Kidney (tissue), 14 donors: ENCODE measurements around the gene ASAP2. TPM values are rescaled to one million over a fixed set of nuclear protein-coding genes. Genes with fewer than 3 reads are reported as not detected.

ENCODE experiments used
- DNase-seq, 5 donors: peaks; one replicate each; pipeline ENCODE4 v3.0.0-alpha.2; 2013 to 2020
- FAIRE-seq: peaks from 2 replicates; lab custom pipeline; 2012; peaks lifted over from hg19 to GRCh38; lab: Jason Lieb, UNC
- H3K27ac ChIP-seq, 2 donors: one replicate each; pipeline ENCODE4 v1.7.0; 2013; ENCODE audit warnings: low read depth in 2 of 2, low read length in 2 of 2, inconsistent platforms in 1 of 2
- H3K27me3 ChIP-seq: one replicate; pipeline ENCODE4 v1.7.1; 2013; ENCODE audit warnings: low read length, inconsistent platforms; ENCODE audit not compliant: control insufficient read depth, insufficient read depth
- H3K36me3 ChIP-seq, 3 donors: one replicate each; pipeline versions ENCODE4 v1.7.0 to v1.7.1; 2013; ENCODE audit warnings: low read length in 3 of 3, control low read depth in 1 of 3, inconsistent platforms in 1 of 3; ENCODE audit not compliant: insufficient read depth in 3 of 3, control insufficient read depth in 2 of 3
- H3K4me1 ChIP-seq, 3 donors: one replicate each; pipeline versions ENCODE4 v1.7.0 to v1.7.1; 2013; ENCODE audit warnings: low read length in 3 of 3, inconsistent platforms in 1 of 3, low read depth in 1 of 3; ENCODE audit not compliant: control insufficient read depth in 2 of 3, insufficient read depth in 2 of 3
- H3K4me3 ChIP-seq, 3 donors: one replicate each; pipeline versions ENCODE4 v1.7.0 to v1.8.1; 2013; ENCODE audit warnings: low read length in 3 of 3, control low read depth in 1 of 3, inconsistent platforms in 1 of 3
- H3K9ac ChIP-seq, 3 donors: one replicate each; pipeline versions ENCODE4 v1.7.0 to v1.7.1; 2013; ENCODE audit warnings: low read length in 3 of 3, control low read depth in 1 of 3, inconsistent platforms in 1 of 3
- H3K9me3 ChIP-seq, 3 donors: one replicate each; pipeline versions ENCODE4 v1.7.0 to v1.7.1; 2013; ENCODE audit warnings: low read length in 3 of 3, control low read depth in 1 of 3, inconsistent platforms in 1 of 3; ENCODE audit not compliant: control insufficient read depth in 2 of 3, insufficient read depth in 1 of 3
- CTCF ChIP-seq: IDR thresholded peaks from 3 replicates; pipeline ENCODE4 v1.5.1; 2012; ENCODE audit warnings: mild to moderate bottlenecking, moderate library complexity, borderline replicate concordance; ENCODE audit not compliant: insufficient read depth; ENCODE audit errors: extremely low read depth
- intact Hi-C: fragments of 100-400 bp; cut with DNase I; formaldehyde crosslinking; loops from one replicate; pipeline ENCODE4 v1.11.1; 2022
- polyA plus RNA-seq: library from polyadenylated mRNA; stranded (reverse); fragments of 350-450 nt; fragmentation: Illumina TruSeq; extraction: RNeasy Lipid Tissue Mini Kit (QIAGEN cat#74804); gene quantifications from one replicate; pipeline ENCODE4 v1.2.3, GENCODE V29; 2014; ENCODE audit warnings: low read depth, low replicate concordance; ENCODE audit not compliant: insufficient read depth
- total RNA-seq: library from RNA; stranded (reverse); fragmentation: NEBNext Ultra II Directional; extraction: Animal tissue kit (Norgen Biotek cat#: 25700); gene quantifications from one replicate; pipeline ENCODE4 v1.2.1, GENCODE V29; 2021
- donor health status: control.
- donor health status: control.
- donor health status: control.
- donor health status: control.
- donor health status: control.
- donor health status: DM: yes; HTN: yes; CAD: no.
- donor health status: Normal renal cell carcinoma (clear cell type).

Gene ASAP2
- total and polyA plus RNA-seq, 2 donors from 2014 or later = 26.2 to 54.8 TPM

- Histone ChIP-seq H3K36me3 (no peaks in the 10 kb centered on the region), H3K27ac (no peak overlapping the region), H3K4me1 (peaks cover 0 to 12% (median 2%) of the 10 kb centered on the region in 3 donors), H3K4me3 (no peak overlapping the region), H3K27me3 (no peaks in the 10 kb centered on the region), H3K9ac (no peak overlapping the region), H3K9me3 (no peaks in the 10 kb centered on the region)
- no peak for TF ChIP-seq CTCF
- intact Hi-C loops = no loop called here
- DNase-seq (no peak), FAIRE-seq (no peak)
Observed at GRCh38 chr2:9167718-9168657, 38.6 kb upstream of the ASAP2 start.

- no peaks in the 10 kb centered on the region for H3K9me3 ChIP-seq
- H3K4me3 ChIP-seq = no peak overlapping the region
- H3K4me1 ChIP-seq = peaks cover 0 to 12% (median 2%) of the 10 kb centered on the region in 3 donors
- no peak overlapping the region for H3K9ac ChIP-seq
- DNase-seq = no peak
- TF ChIP-seq CTCF = no peak
- intact Hi-C loops = no loop called here
- H3K27ac ChIP-seq = no peak overlapping the region
- H3K27me3 ChIP-seq = no peaks in the 10 kb centered on the region
- no peaks in the 10 kb centered on the region for H3K36me3 ChIP-seq
- FAIRE-seq = no peak
Observed at GRCh38 chr2:9168821-9169221, 37.8 kb upstream of the ASAP2 start.

- FAIRE-seq (no peak), DNase-seq (no peak)
- H3K36me3 ChIP-seq = no peaks in the 10 kb centered on the region
- no peaks in the 10 kb centered on the region for H3K27me3 ChIP-seq
- intact Hi-C loops = no loop called here
- no peak overlapping the region for H3K4me3 ChIP-seq
- TF ChIP-seq CTCF = no peak
- H3K27ac ChIP-seq = no peak overlapping the region
- H3K4me1 ChIP-seq = peaks cover 0 to 12% (median 2%) of the 10 kb centered on the region in 3 donors
- no peak overlapping the region for H3K9ac ChIP-seq
- H3K9me3 ChIP-seq = no peaks in the 10 kb centered on the region
Observed at GRCh38 chr2:9169349-9170107, 37.1 kb upstream of the ASAP2 start.
